ENCODE data around the gene TRPM2. TPM values are rescaled to one million over a fixed set of nuclear protein-coding genes. Genes with fewer than 3 reads are reported as not detected.
A peak's percentile ranks its signal among the peaks of the same experiment; 100 is the strongest.

The TRPM2 gene
- total and polyA plus RNA-seq, 2 donors (not counting 3 experiments of a cell fraction or from before 2014, with no cell fraction given): not detected

DNA sequence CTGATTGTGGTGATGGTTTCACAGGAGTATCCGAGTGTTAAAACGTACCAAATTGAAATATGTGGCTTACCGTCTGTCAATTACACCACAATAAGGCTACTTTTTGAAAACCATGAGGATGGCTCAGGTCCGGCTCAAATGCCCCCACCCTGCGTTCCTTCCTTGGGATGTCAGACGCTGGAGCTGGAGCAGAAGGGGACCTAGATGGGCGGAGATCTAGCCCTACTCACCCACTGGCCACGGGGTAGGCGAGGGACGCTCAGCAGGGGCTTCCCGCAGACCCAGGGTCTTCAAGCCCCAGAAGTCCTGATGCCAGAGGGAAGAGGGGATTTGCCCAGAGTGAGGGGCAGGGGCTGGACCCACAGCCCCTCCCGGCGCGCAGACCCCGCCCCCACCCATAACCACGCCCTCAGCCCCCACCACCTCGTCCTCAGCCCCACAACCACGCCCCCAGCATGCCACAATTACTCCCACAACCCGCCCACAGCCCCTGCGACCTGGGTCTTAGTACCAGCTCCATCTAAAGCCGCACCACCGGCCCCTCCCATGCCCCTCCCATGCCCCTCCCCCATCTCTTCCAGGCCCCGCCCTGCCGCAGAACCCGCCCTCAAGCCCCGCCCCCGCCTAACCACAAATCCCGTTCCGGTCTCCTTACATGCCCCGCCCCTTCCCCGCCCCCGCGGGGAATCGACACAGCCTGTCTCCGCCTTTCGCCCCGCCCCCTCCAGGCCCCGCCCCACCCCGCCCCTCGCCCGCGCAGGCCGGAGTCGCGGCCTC is 101.5 kb downstream of the TRPM2 start, which contains the start of gene LRRC3:
Gene LRRC3 (plus strand): TSS at position 764 of the 777 bp plus-strand sequence. CDS start 1,135 bp downstream, outside the sequence.
- intact Hi-C loops (cut with micrococcal nuclease) (loop anchor here (10.0 kb wide), 1 partner anchor 110 kb away; no protein-coding TSS in a partner anchor), dilution Hi-C loops (cut with MboI; ENCODE audit: extremely low pct_ligation_motif_present, low sequenced_read_pairs) (no loop called here)
- ChIA-PET CTCF (interaction anchor here (1.0 to 1.3 kb wide), 3 partner anchors 19 to 339 kb away, joined by 3 to 4 read pairs (median 3); no protein-coding TSS in a partner anchor), POLR2A (no interaction called here)
- Histone ChIP-seq H3K27ac (ENCODE audit: insufficient read depth, low read depth, low read length) (no peak within 1 kb of the TSS), H3K36me3 (ENCODE audit: control insufficient read depth in 2 of 2, extremely low read depth in 1 of 2, insufficient read depth in 2 of 2, low read length in 2 of 2) (no peaks in the 10 kb centered on the region), H3K9me3 (replicated peaks; ENCODE audit: control insufficient read depth, insufficient read depth, low read length) (no peaks in the 10 kb centered on the region), H3K27me3 (ENCODE audit: control insufficient read depth in 2 of 2, insufficient read depth in 2 of 2, low read length in 2 of 2) (peaks cover 0 to 3% of the 10 kb centered on the region in 2 experiments), H3K4me1 (ENCODE audit: control insufficient read depth, extremely low read depth, insufficient read depth, low read length) (no peaks in the 10 kb centered on the region), H3K79me2 (ENCODE audit: control insufficient read depth, insufficient read depth, low read length) (no peaks in the 10 kb centered on the region), H3K9me1 (replicated peaks; ENCODE audit: control insufficient read depth, extremely low read depth, insufficient read depth, low read length) (no peaks in the 10 kb centered on the region), H2AFZ (ENCODE audit: low read depth, low read length) (peak within 1 kb of the TSS; percentile 84), H4K20me1 (replicated peaks; ENCODE audit: control insufficient read depth, extremely low read depth, insufficient read depth, low read length) (no peaks in the 10 kb centered on the region), H3K4me2 (ENCODE audit: insufficient read depth, low read length) (peak within 1 kb of the TSS; percentile 53), H3K9ac (replicated peaks; ENCODE audit: extremely low read depth, insufficient read depth, low read length) (no peak within 1 kb of the TSS), H3K4me3 (replicated peaks in 1 of 3; ENCODE audit: insufficient read depth in 1 of 3, low read depth in 1 of 3, low read length in 3 of 3) (peak within 1 kb of the TSS; percentile 62 to 82 (median 64))
- DNase-seq (ENCODE audit: low read depth, low spot score): peak; percentile 74
- TF ChIP-seq FOS (IDR thresholded peaks at IDR 0.05; ENCODE audit: borderline replicate concordance, insufficient read depth, low read length) (no peak), MYC (IDR thresholded peaks at IDR 0.05; ENCODE audit: low read depth, low read length) (no peak), EZH2 (IDR thresholded peaks at IDR 0.05; ENCODE audit: borderline replicate concordance, low read depth, low read length, severe bottlenecking) (no peak), POLR2AphosphoS5 (IDR thresholded peaks at IDR 0.05; ENCODE audit: insufficient read depth, low read depth, low read length) (no peak), GATA2 (IDR thresholded peaks at IDR 0.05; ENCODE audit: insufficient read depth, insufficient read length, low read depth, low read length) (no peak), POLR2A (IDR thresholded peaks at IDR 0.05; ENCODE audit: low read depth, low read length) (no peak), JUN (IDR thresholded peaks at IDR 0.05; ENCODE audit: borderline replicate concordance, insufficient read depth, insufficient read length, low read depth) (no peak)
- TF ChIP-seq, protein P1, sequence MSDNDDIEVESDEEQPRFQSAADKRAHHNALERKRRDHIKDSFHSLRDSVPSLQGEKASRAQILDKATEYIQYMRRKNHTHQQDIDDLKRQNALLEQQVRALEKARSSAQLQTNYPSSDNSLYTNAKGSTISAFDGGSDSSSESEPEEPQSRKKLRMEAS (IDR thresholded peaks at IDR 0.05; ENCODE audit: insufficient read depth, insufficient read length): no peak
- TF ChIP-seq, protein P2, sequence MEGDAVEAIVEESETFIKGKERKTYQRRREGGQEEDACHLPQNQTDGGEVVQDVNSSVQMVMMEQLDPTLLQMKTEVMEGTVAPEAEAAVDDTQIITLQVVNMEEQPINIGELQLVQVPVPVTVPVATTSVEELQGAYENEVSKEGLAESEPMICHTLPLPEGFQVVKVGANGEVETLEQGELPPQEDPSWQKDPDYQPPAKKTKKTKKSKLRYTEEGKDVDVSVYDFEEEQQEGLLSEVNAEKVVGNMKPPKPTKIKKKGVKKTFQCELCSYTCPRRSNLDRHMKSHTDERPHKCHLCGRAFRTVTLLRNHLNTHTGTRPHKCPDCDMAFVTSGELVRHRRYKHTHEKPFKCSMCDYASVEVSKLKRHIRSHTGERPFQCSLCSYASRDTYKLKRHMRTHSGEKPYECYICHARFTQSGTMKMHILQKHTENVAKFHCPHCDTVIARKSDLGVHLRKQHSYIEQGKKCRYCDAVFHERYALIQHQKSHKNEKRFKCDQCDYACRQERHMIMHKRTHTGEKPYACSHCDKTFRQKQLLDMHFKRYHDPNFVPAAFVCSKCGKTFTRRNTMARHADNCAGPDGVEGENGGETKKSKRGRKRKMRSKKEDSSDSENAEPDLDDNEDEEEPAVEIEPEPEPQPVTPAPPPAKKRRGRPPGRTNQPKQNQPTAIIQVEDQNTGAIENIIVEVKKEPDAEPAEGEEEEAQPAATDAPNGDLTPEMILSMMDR (IDR thresholded peaks at IDR 0.05; ENCODE audit: extremely low read depth in 1 of 2, insufficient read depth in 1 of 2, low read depth in 1 of 2, low read length in 2 of 2): no peak
- FAIRE-seq: peak; percentile 83
- no TSS peak for BruUV-seq (replicated peaks)

Measured in endothelial cell of umbilical vein (primary cell).